Sigmoid colon (tissue), 7 donors: ENCODE results near the gene NCOA1. TPM values are rescaled to one million over a fixed set of nuclear protein-coding genes. Genes with fewer than 3 reads are reported as not detected.

ENCODE experiments used
- DNase-seq: peaks from one replicate; pipeline ENCODE4 v3.0.0-alpha.2; 2019
- H3K27ac ChIP-seq, 4 donors: fragments of 200-600 bp; sonication (generic); one replicate each; pipeline ENCODE4 v1.5.1; 2016 to 2019; ENCODE audit warnings: mild to moderate bottlenecking in 1 of 4
- H3K27me3 ChIP-seq, 3 donors: fragments of 200-600 bp; sonication (generic); one replicate each; pipeline ENCODE4 v1.5.1; 2019; ENCODE audit warnings: mild to moderate bottlenecking in 1 of 3
- H3K36me3 ChIP-seq, 4 donors: fragments of 200-600 bp; sonication (generic); one replicate each; pipeline ENCODE4 v1.5.1; 2016 to 2019
- H3K4me1 ChIP-seq, 4 donors: fragments of 200-600 bp; sonication (generic); one replicate each; pipeline ENCODE4 v1.5.1; 2017 to 2019
- H3K4me3 ChIP-seq, 4 donors: fragments of 200-600 bp; sonication (generic); one replicate each; pipeline ENCODE4 v1.5.1; 2017 to 2019; ENCODE audit warnings: mild to moderate bottlenecking in 2 of 4, moderate library complexity in 1 of 4
- H3K9me3 ChIP-seq, 4 donors: fragments of 200-600 bp in 3 of 4; sonication (generic) in 3 of 4; one replicate each; pipeline versions ENCODE4 v1.5.1 to v1.6.1; 2013 to 2019
- CTCF ChIP-seq, 4 experiments: fragments of 450-650 bp in 3 of 4; fragments of 200-600 bp in 1 of 4; IDR thresholded peaks; one replicate each; pipeline ENCODE4 v1.5.1; 2016 to 2019; ENCODE audit warnings: antibody characterized with exemption in 4 of 4, mild to moderate bottlenecking in 3 of 4, moderate library complexity in 2 of 4
- EP300 ChIP-seq, 4 donors: sonication (generic); formaldehyde crosslinking; IDR thresholded peaks; one replicate each; pipeline ENCODE4 v1.6.1; 2017; ENCODE audit warnings: antibody characterized with exemption in 4 of 4
- POLR2A ChIP-seq, 2 donors: fragments of 450-650 bp; IDR thresholded peaks; one replicate each; pipeline ENCODE4 v1.6.1; 2016; ENCODE audit warnings: antibody characterized with exemption in 2 of 2, mild to moderate bottlenecking in 2 of 2, moderate library complexity in 2 of 2
- POLR2AphosphoS5 ChIP-seq, 4 donors: sonication (generic); formaldehyde crosslinking; IDR thresholded peaks; one replicate each; pipeline ENCODE4 v1.6.1; 2017; ENCODE audit warnings: antibody characterized with exemption in 4 of 4
- WGBS, 2 donors: extraction: QIAGEN DNeasy Blood & Tissue Kit; methylation state at CpG; one replicate each; pipeline ENCODE4 v1.1.7; 2013; 5-methylcytosine and 5-hydroxymethylcytosine counted together
- intact Hi-C: fragments of 100-400 bp; cut with DNase I; formaldehyde crosslinking; loops from one replicate; pipeline ENCODE4 v1.15.1; 2023
- polyA plus RNA-seq, 3 donors: library from polyadenylated mRNA; stranded (reverse); fragments of 200-250 nt; gene quantifications; one replicate each; pipeline ENCODE4 v1.2.3, GENCODE V29; 2013
- total RNA-seq, 4 donors: library from RNA; depleted of rRNA; stranded (reverse); fragments of >200 nt; gene quantifications; one replicate each; pipeline ENCODE4 v1.1.0, GENCODE V29; 2016
- donor health status: healthy with polysubstance abuse.
- donor health status: Bipolar disorder and iron deficiency.
- donor health status: healthy.

Gene NCOA1
- total and polyA plus RNA-seq, 7 donors, result 11.3 to 61.7 (median 49.2) TPM

- H3K9me3 ChIP-seq, result no peaks in the 10 kb centered on the region
- no peak for DNase-seq
- intact Hi-C loops, result loop anchor here (10.0 kb wide), 1 partner anchor 229 kb away; no protein-coding TSS in a partner anchor
- H3K36me3 ChIP-seq, result no peaks in the 10 kb centered on the region
- TF ChIP-seq POLR2A (IDR thresholded peaks at IDR 0.05) (no peak), POLR2AphosphoS5 (IDR thresholded peaks at IDR 0.05) (no peak), EP300 (IDR thresholded peaks at IDR 0.05) (no peak)
- H3K4me3 ChIP-seq, result no peak overlapping the region
- H3K27me3 ChIP-seq, result no peaks in the 10 kb centered on the region
- H3K4me1 ChIP-seq, result peaks cover 0 to 63% (median 34%) of the 10 kb centered on the region in 4 donors
- H3K27ac ChIP-seq, result no peak overlapping the region
- 65 to 87% methylated on average over 4 of the region's 4 CpGs for WGBS, 2 donors
Measured at GRCh38 chr2:24495451-24495850, 4.4 kb downstream of the NCOA1 start.

GRCh38 chr2:24496959-24497358, 5.9 kb downstream of the NCOA1 start:
- TF ChIP-seq CTCF (IDR thresholded peaks at IDR 0.05), result no peak
- no peaks in the 10 kb centered on the region for H3K27me3 ChIP-seq
- intact Hi-C loops, result loop anchor here (10.0 kb wide), 1 partner anchor 228 kb away; no protein-coding TSS in a partner anchor
- no peak overlapping the region for H3K4me3 ChIP-seq
- WGBS, 2 donors, result 75 to 86% methylated on average over 4 of the region's 4 CpGs
- peaks cover 0 to 74% (median 35%) of the 10 kb centered on the region in 4 donors for H3K4me1 ChIP-seq
- no peaks in the 10 kb centered on the region for H3K36me3 ChIP-seq
- H3K9me3 ChIP-seq, result no peaks in the 10 kb centered on the region
- no peak for DNase-seq
- no peak overlapping the region for H3K27ac ChIP-seq

- no peaks in the 10 kb centered on the region for H3K27me3 ChIP-seq
- no peak overlapping the region for H3K27ac ChIP-seq
- intact Hi-C loops, result loop anchor here (10.0 kb wide), 1 partner anchor 227 kb away; no protein-coding TSS in a partner anchor
- H3K4me3 ChIP-seq, result no peak overlapping the region
- no peaks in the 10 kb centered on the region for H3K36me3 ChIP-seq
- DNase-seq, result no peak
- H3K4me1 ChIP-seq, result peaks cover 0 to 81% (median 32%) of the 10 kb centered on the region in 4 donors
- no peaks in the 10 kb centered on the region for H3K9me3 ChIP-seq
- TF ChIP-seq POLR2A (IDR thresholded peaks at IDR 0.05) (no peak), EP300 (IDR thresholded peaks at IDR 0.05) (no peak), POLR2AphosphoS5 (IDR thresholded peaks at IDR 0.05) (no peak), CTCF (IDR thresholded peaks at IDR 0.05) (no peak)
Measured at GRCh38 chr2:24497685-24498084, 6.6 kb downstream of the NCOA1 start.

- no peak for DNase-seq
- TF ChIP-seq POLR2A (IDR thresholded peaks at IDR 0.05) (no peak), CTCF (IDR thresholded peaks at IDR 0.05) (no peak), EP300 (IDR thresholded peaks at IDR 0.05) (no peak), POLR2AphosphoS5 (IDR thresholded peaks at IDR 0.05) (no peak)
- intact Hi-C loops, result loop anchor here (10.0 kb wide), 1 partner anchor 227 kb away; no protein-coding TSS in a partner anchor
- WGBS, 2 donors, result 88 to 95% methylated on average over 4 of the region's 4 CpGs
- Histone ChIP-seq H3K9me3 (no peaks in the 10 kb centered on the region), H3K36me3 (no peaks in the 10 kb centered on the region), H3K27ac (no peak overlapping the region), H3K27me3 (no peaks in the 10 kb centered on the region), H3K4me3 (no peak overlapping the region), H3K4me1 (peaks cover 0 to 77% (median 28%) of the 10 kb centered on the region in 4 donors)
Measured at GRCh38 chr2:24498121-24498520, 7.1 kb downstream of the NCOA1 start.

- no peak for DNase-seq
- Histone ChIP-seq H3K27ac (no peak overlapping the region), H3K27me3 (no peaks in the 10 kb centered on the region), H3K4me3 (no peak overlapping the region), H3K4me1 (peaks cover 0 to 70% (median 31%) of the 10 kb centered on the region in 4 donors), H3K9me3 (no peaks in the 10 kb centered on the region), H3K36me3 (no peaks in the 10 kb centered on the region)
- no peak for TF ChIP-seq EP300 (IDR thresholded peaks at IDR 0.05)
- TF ChIP-seq POLR2A (IDR thresholded peaks at IDR 0.05), result no peak
- no peak for TF ChIP-seq CTCF (IDR thresholded peaks at IDR 0.05)
- TF ChIP-seq POLR2AphosphoS5 (IDR thresholded peaks at IDR 0.05), result no peak
- WGBS, 2 donors, result 81 to 90% methylated on average over 2 of the region's 2 CpGs
- intact Hi-C loops, result no loop called here
Measured at GRCh38 chr2:24501813-24502212, 10.8 kb downstream of the NCOA1 start.
